CD4-positive, alpha-beta T cell treated with Interleukin-17A for 1 hour (primary cell): ENCODE results near the gene PLGRKT.
"Not testable (repeated sequence)": the region's sequence is repeated elsewhere in the genome, so short reads cannot be mapped to it uniquely, and the experiment has no call there.

ENCODE experiments used
- DNase-seq: peaks from one replicate; pipeline ENCODE4 v3.0.0-alpha.2; 2020

The PLGRKT gene

GRCh38 chr9:5437254-5438216 lies at the start of gene PLGRKT:
TSS of gene PLGRKT (minus strand) at chr9:5437925. CDS start at chr9:5431977, 5,948 bp downstream.
- DNase-seq: peak; percentile 94

- no peak for DNase-seq
Measured at GRCh38 chr9:5486988-5487387, 49.3 kb upstream of the PLGRKT start.

GRCh38 chr9:5485378-5486085 lies 47.8 kb upstream of the PLGRKT start:
- DNase-seq: no peak

- DNase-seq: no peak
Measured at GRCh38 chr9:5483306-5483705, 45.6 kb upstream of the PLGRKT start.

GRCh38 chr9:5482194-5482593 lies 44.5 kb upstream of the PLGRKT start:
- DNase-seq: no peak

- no peak for DNase-seq
Measured at GRCh38 chr9:5481322-5482040, 43.8 kb upstream of the PLGRKT start.

GRCh38 chr9:5480919-5481318 lies 43.2 kb upstream of the PLGRKT start:
- no peak for DNase-seq

- DNase-seq: no peak
Measured at GRCh38 chr9:5479994-5480694, 42.4 kb upstream of the PLGRKT start.

GRCh38 chr9:5478206-5478605 lies 40.5 kb upstream of the PLGRKT start:
- no peak for DNase-seq

GRCh38 chr9:5475611-5476010 lies 37.9 kb upstream of the PLGRKT start:
- DNase-seq: not testable (repeated sequence)

- DNase-seq: no peak
Measured at GRCh38 chr9:5470816-5471215, 33.1 kb upstream of the PLGRKT start.

GRCh38 chr9:5470122-5470521 lies 32.4 kb upstream of the PLGRKT start:
- DNase-seq: no peak

GRCh38 chr9:5468850-5469249 lies 31.1 kb upstream of the PLGRKT start:
- no peak for DNase-seq

- no peak for DNase-seq
Measured at GRCh38 chr9:5466766-5467165, 29.0 kb upstream of the PLGRKT start.

GRCh38 chr9:5466005-5466404 lies 28.3 kb upstream of the PLGRKT start:
- no peak for DNase-seq

GRCh38 chr9:5464831-5465330 lies 27.2 kb upstream of the PLGRKT start:
- DNase-seq: not testable (repeated sequence)

- no peak for DNase-seq
Measured at GRCh38 chr9:5460157-5460556, 22.4 kb upstream of the PLGRKT start.

GRCh38 chr9:5459289-5459829 lies 21.6 kb upstream of the PLGRKT start:
- no peak for DNase-seq

GRCh38 chr9:5455181-5455580 lies 17.5 kb upstream of the PLGRKT start:
- DNase-seq: no peak

- DNase-seq: no peak
Measured at GRCh38 chr9:5453673-5454072, 15.9 kb upstream of the PLGRKT start.

- no peak for DNase-seq
Measured at GRCh38 chr9:5453004-5453403, 15.3 kb upstream of the PLGRKT start.

GRCh38 chr9:5452286-5452609 lies 14.5 kb upstream of the PLGRKT start:
- DNase-seq: no peak
